MG63 (cell line): Measurements from ENCODE around the gene TOX3. TPM values are rescaled to one million over a fixed set of nuclear protein-coding genes. Genes with fewer than 3 reads are reported as not detected.

Experiments used
- DNase-seq: peaks from one replicate; pipeline ENCODE4 v3.0.0-alpha.2; 2020
- H3K27me3 ChIP-seq: fragments of 250-450 bp; sonication (Bioruptor Pico); 2 replicates; pipeline ENCODE4 v1.5.1; 2020; ENCODE audit warnings: mild to moderate bottlenecking, moderate library complexity
- H3K36me3 ChIP-seq: fragments of 250-450 bp; sonication (Bioruptor Pico); 2 replicates; pipeline ENCODE4 v1.5.1; 2020; ENCODE audit warnings: mild to moderate bottlenecking, moderate library complexity
- H3K4me3 ChIP-seq: fragments of 250-450 bp; sonication (Bioruptor Pico); 2 replicates; pipeline ENCODE4 v1.5.1; 2020; ENCODE audit warnings: mild to moderate bottlenecking, moderate library complexity
- H3K9me3 ChIP-seq: fragments of 250-450 bp; sonication (Bioruptor Pico); 2 replicates; pipeline ENCODE4 v1.5.1; 2020; ENCODE audit warnings: mild to moderate bottlenecking, moderate library complexity
- total RNA-seq: library from RNA; depleted of rRNA; stranded (reverse); fragments of >200 nt; shearing (Covaris generic); gene quantifications from 2 replicates; pipeline ENCODE4 v1.2.3, GENCODE V29; 2014; ENCODE audit warnings: low replicate concordance

Gene TOX3
- total RNA-seq, 1 experiment from 2014 or later: not detected

DNA sequence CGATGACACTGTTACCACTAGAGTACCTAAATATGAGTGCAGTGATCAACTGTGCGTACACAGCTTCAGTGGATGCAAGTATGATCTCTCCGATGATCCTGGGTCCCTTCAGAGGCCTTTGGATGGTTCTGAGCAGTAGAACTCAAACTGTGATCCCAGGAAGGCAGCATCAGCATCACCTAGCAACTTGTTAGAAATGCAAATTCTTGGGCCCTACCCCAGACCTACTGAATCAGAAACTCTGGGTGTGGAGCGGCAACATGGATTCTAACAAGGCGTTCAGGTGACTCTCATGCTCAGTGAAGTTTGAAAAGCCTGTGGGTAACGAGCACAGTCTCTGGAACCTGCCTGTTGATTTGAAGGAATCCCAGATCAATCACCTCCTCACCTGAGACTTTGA lies 25.4 kb downstream of the TOX3 start:
- H3K4me3 ChIP-seq: no peak overlapping the region
- no peak for DNase-seq
- H3K27me3 ChIP-seq: peaks cover 2% of the 10 kb centered on the region

GRCh38 chr16:52518884-52519283 lies 28.1 kb downstream of the TOX3 start:
- Histone ChIP-seq H3K4me3 (no peak overlapping the region), H3K27me3 (no peaks in the 10 kb centered on the region; the same call in 1 of the 2 replicates), H3K36me3 (no peaks in the 10 kb centered on the region), H3K9me3 (no peaks in the 10 kb centered on the region)
- DNase-seq: no peak

More for the DNA sequence above, 25.4 kb downstream of the TOX3 start:
- Histone ChIP-seq H3K36me3 (no peaks in the 10 kb centered on the region), H3K9me3 (no peaks in the 10 kb centered on the region)

- DNase-seq: no peak
- Histone ChIP-seq H3K4me3 (no peak overlapping the region), H3K9me3 (no peaks in the 10 kb centered on the region), H3K27me3 (no peaks in the 10 kb centered on the region), H3K36me3 (no peaks in the 10 kb centered on the region)
Observed at GRCh38 chr16:52515068-52515671, 31.8 kb downstream of the TOX3 start.

- H3K36me3 ChIP-seq: no peaks in the 10 kb centered on the region
- H3K4me3 ChIP-seq: no peak overlapping the region
- DNase-seq: no peak
- no peaks in the 10 kb centered on the region; the same call in 1 of the 2 replicates for H3K27me3 ChIP-seq
- H3K9me3 ChIP-seq: no peaks in the 10 kb centered on the region
Observed at GRCh38 chr16:52512297-52512987, 34.5 kb downstream of the TOX3 start.

DNA sequence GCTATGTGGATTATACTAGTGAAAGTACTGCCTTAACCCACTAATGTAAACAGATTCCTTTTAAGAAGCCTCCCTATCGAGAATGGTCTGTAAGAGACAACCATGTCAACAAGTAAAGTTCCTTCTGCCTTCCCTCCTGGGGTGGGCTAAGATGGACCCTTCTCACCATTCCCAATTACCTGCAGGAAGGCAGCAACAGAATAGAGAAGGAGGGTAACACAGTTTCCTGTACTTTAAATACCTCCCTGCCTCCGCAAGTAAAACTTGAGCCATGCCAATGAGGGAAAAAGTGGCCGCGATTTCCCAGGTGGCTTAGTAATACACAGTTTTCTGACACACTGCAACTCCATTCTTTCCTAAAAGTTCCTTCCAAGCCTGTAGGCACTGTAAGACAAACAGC lies 45.2 kb downstream of the TOX3 start:
- Histone ChIP-seq H3K27me3 (no peaks in the 10 kb centered on the region), H3K9me3 (no peaks in the 10 kb centered on the region), H3K36me3 (no peaks in the 10 kb centered on the region), H3K4me3 (no peak overlapping the region)
- no peak for DNase-seq

- DNase-seq: no peak
- no peaks in the 10 kb centered on the region for H3K27me3 ChIP-seq
- no peaks in the 10 kb centered on the region for H3K36me3 ChIP-seq
- H3K4me3 ChIP-seq: no peak overlapping the region
- H3K9me3 ChIP-seq: no peaks in the 10 kb centered on the region
Observed at GRCh38 chr16:52500963-52501362, 46.0 kb downstream of the TOX3 start.

DNA sequence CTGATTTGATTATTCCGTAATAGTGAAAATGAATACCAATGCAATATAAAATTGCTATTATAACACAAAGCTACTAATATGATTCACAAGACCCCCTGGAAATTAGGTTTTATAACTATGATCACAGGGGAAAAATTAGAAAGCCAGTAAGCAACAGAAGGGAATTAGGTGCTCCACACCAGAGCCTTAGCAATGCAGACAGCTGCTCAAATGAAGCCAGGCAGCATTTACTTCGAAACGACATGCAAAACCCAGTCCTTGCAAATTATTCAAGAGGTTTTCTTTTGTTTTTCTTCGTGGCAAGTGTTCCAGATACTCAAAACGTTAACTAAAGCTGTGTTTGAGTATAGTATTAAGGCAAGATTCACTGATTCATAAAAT lies 47.9 kb downstream of the TOX3 start:
- Histone ChIP-seq H3K36me3 (no peaks in the 10 kb centered on the region), H3K27me3 (no peaks in the 10 kb centered on the region), H3K9me3 (no peaks in the 10 kb centered on the region), H3K4me3 (no peak overlapping the region)
- no peak for DNase-seq

DNA sequence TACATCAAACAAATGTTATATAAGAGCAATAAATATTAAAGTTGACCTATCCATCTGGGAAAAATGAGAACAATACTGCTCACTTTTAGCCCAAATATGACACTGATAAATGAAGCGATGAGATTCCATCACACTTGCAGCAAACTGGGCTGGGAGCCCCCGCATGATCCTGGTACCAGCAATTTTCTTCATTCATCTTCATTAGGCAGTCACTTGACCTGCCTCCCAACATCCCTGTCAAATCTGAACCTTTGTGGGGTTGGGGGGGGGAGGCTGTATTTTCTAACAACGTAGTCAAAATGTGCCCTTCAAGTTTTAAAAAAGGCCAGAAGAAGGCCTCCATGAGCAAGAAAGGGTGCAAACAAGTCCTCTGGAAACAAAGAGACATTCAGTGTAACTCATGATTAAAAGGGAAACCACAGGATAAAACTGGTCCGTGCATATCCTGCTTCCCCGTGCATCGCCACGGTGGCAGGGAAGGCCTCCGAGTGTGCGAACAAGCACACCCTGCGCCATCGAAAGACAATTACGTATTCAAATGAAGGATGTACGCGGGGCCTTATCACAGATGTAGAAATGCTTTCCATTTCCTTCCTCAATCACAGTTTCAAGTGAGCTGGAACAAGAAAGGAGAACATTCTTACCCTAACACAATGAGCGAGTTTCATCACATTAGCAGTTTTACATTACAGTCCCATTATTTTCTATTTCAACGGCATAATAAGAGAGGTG lies 48.4 kb downstream of the TOX3 start:
- no peaks in the 10 kb centered on the region for H3K27me3 ChIP-seq
- H3K36me3 ChIP-seq: no peaks in the 10 kb centered on the region
- no peaks in the 10 kb centered on the region for H3K9me3 ChIP-seq
- no peak for DNase-seq
- H3K4me3 ChIP-seq: no peak overlapping the region

DNA sequence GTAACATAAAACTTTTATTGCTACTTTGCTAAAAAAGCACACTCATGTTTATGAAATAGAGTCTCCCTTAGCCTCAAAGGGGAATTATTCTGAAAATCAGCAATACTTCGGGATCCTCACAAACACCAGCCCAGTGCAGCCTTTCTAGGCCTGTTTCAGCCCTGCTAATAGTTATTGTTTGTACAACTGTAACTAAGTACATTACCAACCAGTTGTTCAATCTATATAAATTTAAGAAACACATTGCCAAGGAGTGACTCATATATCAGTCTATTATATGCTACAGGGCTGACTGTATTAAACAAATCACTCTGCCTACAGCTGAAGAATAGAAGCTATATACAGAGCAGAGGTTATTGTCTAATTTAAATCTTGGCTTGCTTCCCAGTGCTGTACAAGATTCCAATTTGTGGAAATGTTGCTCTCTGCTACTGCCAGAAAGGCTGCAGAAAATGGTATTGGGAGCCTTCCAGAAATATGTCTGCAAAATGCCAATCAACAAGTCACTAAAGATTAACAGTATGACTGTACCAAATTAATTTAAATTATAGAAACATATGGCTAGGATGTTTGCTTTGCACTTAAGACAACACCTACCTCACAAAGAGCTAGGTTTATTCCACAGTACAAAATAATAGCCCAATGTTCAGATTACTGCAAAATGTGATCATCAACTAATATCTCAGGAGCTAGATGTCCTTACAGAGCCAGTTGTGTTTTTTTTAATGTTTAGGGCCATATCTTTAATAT lies 49.7 kb downstream of the TOX3 start:
- no peaks in the 10 kb centered on the region for H3K9me3 ChIP-seq
- H3K27me3 ChIP-seq: no peaks in the 10 kb centered on the region
- no peak overlapping the region for H3K4me3 ChIP-seq
- H3K36me3 ChIP-seq: no peaks in the 10 kb centered on the region
- DNase-seq: no peak

DNA sequence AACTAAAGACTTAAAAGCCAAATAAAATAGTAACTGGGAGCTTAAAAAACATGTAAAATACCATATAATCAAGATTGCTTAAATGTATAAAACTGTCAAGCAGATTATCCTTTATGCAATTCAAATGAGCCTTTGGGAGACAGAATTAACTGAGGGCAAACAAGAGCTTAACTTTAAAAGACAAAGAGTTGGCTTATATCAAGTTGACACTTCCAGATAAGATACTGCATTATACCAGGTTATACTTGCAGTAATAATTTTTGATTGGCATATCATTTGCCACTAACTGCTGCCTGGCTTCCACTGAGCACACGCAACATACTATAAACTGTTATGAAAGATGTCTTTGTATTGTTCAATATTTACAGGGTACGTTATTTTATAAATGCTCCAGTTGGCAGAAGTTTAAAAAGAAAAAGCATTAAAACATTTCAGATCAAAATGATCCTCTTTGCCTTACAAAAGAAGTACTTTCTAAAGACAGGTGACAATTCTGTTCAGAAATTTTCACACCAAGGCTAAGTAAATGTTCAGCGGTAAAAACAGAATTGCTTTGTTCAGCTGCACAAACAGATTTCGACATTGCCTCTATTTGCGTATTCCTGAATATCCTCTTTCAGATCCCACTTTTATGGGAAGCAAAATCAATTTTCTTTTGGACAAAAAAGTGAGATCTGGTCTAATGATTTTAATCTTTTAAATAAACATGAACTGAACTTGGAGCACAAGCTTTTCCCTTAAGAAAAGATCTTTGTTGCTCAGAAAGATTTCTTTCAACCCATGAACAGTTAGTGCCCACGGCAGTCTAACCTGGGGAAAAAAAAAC lies 50.7 kb downstream of the TOX3 start:
- no peaks in the 10 kb centered on the region for H3K27me3 ChIP-seq

GRCh38 chr16:52494621-52495020 lies 52.3 kb downstream of the TOX3 start:
- Histone ChIP-seq H3K27me3 (no peaks in the 10 kb centered on the region), H3K4me3 (no peak overlapping the region), H3K36me3 (no peaks in the 10 kb centered on the region), H3K9me3 (no peaks in the 10 kb centered on the region; the same call in 1 of the 2 replicates)
- no peak for DNase-seq

More for the DNA sequence above, 50.7 kb downstream of the TOX3 start:
- no peak for DNase-seq
- Histone ChIP-seq H3K4me3 (no peak overlapping the region), H3K9me3 (no peaks in the 10 kb centered on the region), H3K36me3 (no peaks in the 10 kb centered on the region)

DNA sequence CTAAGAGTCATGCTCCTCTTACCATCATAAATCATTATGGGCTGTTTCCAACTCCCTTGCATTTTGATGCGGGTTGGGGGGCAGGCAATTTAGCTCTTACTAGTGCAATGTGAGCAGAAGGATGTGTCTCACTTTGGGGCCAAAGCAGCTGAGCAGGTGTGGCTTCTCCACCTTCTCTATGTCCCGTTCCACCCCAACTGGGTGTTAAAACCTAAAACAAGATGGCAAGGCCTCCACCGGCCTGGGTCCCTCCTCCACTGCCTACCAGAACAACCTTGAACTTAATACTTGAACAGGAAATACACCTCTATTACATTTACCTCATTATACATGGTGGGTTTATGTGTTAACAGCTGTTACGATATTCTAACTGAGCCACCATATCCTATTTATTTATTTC lies 52.8 kb downstream of the TOX3 start:
- no peak for DNase-seq
- Histone ChIP-seq H3K27me3 (no peaks in the 10 kb centered on the region), H3K36me3 (no peaks in the 10 kb centered on the region), H3K9me3 (no peaks in the 10 kb centered on the region; the same call in 1 of the 2 replicates), H3K4me3 (no peak overlapping the region)

DNA sequence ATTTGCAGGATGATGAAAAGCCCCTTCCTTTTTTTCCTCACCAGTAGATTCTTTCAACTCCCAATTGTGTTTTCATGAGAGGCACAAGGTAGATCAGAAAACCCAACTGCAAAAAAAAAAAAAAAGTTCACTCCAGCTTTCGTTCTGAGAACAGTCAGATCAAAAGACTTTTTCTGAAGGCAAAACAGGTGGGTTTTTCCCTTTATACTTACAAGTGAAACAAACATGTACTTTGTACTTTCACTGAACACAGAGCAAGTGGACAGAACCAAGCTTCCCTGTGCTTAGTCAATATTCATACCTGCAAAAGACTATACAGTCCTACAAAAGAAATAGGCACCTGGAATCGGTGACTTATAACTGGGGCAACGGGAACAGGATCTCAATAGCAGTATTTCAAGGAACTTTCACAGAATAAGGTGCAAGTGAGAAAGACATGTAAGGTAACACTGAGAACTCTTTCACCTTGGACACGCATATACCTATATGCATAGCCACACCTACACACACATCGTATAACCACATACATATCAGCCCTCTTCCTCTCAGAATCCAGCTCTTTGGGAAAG lies 54.1 kb downstream of the TOX3 start:
- DNase-seq: no peak
- H3K27me3 ChIP-seq: no peaks in the 10 kb centered on the region
- no peaks in the 10 kb centered on the region; the same call in 1 of the 2 replicates for H3K9me3 ChIP-seq
- no peaks in the 10 kb centered on the region for H3K36me3 ChIP-seq
- H3K4me3 ChIP-seq: no peak overlapping the region

DNA sequence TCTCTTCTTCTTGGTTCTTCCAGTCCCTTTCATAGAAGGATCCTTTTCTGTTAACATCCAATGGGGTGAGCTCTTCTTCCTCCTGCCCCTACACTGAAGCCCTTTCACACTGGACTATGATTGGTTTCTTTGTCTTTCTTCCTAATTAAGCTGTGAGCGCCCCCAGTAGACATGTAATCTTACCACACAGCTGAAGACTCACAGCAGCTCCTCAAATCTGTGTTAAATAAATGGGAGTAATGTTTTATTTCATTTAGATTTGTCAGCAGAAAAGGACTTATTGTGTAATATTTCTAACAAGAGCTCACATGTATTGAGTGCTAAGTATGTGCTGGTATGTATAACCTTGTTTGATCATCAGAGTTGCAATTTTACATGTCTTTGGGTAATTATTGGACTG lies 55.7 kb downstream of the TOX3 start:
- H3K9me3 ChIP-seq: no peaks in the 10 kb centered on the region; the same call in 1 of the 2 replicates
- DNase-seq: no peak

DNA sequence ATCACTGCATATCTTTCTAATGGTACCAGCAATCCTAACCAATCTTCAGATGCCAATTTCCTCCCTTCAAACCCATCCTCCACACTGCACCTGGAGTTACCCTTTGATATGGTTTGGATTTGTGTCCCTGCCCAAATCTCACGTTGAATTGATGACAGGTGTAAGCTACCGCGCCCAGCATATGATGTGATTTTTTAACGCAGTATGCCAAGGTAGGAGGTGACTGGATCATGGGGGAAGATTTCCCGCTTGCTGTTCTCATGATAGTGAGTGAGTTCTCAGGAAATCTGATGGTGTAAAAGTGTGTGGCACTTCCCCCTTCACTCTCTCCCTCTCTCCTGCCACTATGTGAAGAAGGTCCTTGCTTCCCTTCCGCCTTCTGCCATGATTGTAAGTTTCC lies 57.0 kb downstream of the TOX3 start:
- no peak overlapping the region for H3K4me3 ChIP-seq
- no peaks in the 10 kb centered on the region; the same call in 1 of the 2 replicates for H3K9me3 ChIP-seq
- DNase-seq: no peak
- H3K36me3 ChIP-seq: no peaks in the 10 kb centered on the region
- H3K27me3 ChIP-seq: no peaks in the 10 kb centered on the region

More for the DNA sequence above, 55.7 kb downstream of the TOX3 start:
- Histone ChIP-seq H3K36me3 (no peaks in the 10 kb centered on the region), H3K27me3 (no peaks in the 10 kb centered on the region), H3K4me3 (no peak overlapping the region)

GRCh38 chr16:52488837-52489289 lies 58.1 kb downstream of the TOX3 start:
- H3K9me3 ChIP-seq: no peaks in the 10 kb centered on the region; the same call in 1 of the 2 replicates
- H3K36me3 ChIP-seq: no peaks in the 10 kb centered on the region
- no peak for DNase-seq

More at GRCh38 chr16:52488837-52489289, 58.1 kb downstream of the TOX3 start:
- Histone ChIP-seq H3K4me3 (no peak overlapping the region), H3K27me3 (no peaks in the 10 kb centered on the region)
